ENCODE results near the gene LRP10. TPM values are rescaled to one million over a fixed set of nuclear protein-coding genes. Genes with fewer than 3 reads are reported as not detected.
"Not testable (repeated sequence)": the region's sequence is repeated elsewhere in the genome, so short reads cannot be mapped to it uniquely, and the experiment has no call there.

The LRP10 gene
- total RNA-seq, 2 donors from 2014 or later: 66.5 to 78.4 TPM

DNA sequence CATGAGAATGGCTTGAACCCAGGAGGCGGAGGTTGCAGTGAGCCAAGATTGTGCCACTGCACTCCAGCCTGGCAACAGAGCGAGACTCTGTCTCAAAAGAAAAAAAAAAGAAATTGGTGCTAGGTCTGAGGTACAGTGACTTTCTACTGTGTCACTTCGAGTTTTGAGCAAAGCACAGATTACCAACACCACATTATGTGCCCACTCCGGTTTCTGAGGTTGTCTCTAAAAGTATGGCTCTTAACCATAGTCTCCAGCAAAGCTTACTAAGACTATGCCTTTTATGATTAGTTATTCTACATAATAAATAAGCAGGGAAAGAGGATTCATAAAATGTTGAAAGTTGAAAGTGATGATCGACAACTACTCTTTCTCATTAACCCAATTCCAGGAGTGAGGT is 39.4 kb downstream of the LRP10 start:
- ATAC-seq (replicated peaks in 1 of 2) (peak; percentile 32 to 74), DNase-seq (no peak)
- Mint-ChIP-seq H3K4me3 (no peak overlapping the region), H3K4me1 (ENCODE audit: low read depth) (peaks cover 36% of the 10 kb centered on the region), H3K9me3 (no peaks in the 10 kb centered on the region), H3K36me3 (ENCODE audit: insufficient read depth in 2 of 2) (peaks cover 8 to 33% of the 10 kb centered on the region in 2 donors), H3K27ac (no peak overlapping the region), H3K27me3 (ENCODE audit: low read depth) (no peaks in the 10 kb centered on the region)

DNA sequence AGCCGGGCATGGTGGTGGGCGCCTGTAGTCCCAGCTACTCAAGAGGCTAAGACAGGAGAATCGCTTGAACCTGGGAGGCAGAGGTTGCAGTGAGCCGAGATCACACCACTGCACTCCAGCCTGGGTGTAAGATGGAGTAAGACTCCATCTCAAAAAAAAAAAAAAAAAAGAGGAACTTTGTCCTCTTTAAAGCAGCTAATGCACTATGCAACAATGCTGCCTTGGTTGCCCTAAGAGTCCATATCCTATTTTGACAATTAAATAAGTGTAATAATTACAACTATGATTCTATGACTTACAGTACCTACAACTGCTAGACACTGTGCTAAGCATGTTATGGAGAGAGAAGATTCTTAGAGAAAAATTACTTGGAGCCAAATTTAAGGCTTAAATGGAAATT is 43.3 kb downstream of the LRP10 start:
- DNase-seq; H3K27me3 Mint-ChIP-seq (ENCODE audit: low read depth); H3K4me3 Mint-ChIP-seq; H3K9me3 Mint-ChIP-seq; ATAC-seq (replicated peaks in 1 of 2); H3K27ac Mint-ChIP-seq: not testable (repeated sequence)
- Mint-ChIP-seq H3K4me1 (ENCODE audit: low read depth) (peaks cover 59% of the 10 kb centered on the region), H3K36me3 (ENCODE audit: insufficient read depth in 2 of 2) (peaks cover 6 to 17% of the 10 kb centered on the region in 2 donors)

DNA sequence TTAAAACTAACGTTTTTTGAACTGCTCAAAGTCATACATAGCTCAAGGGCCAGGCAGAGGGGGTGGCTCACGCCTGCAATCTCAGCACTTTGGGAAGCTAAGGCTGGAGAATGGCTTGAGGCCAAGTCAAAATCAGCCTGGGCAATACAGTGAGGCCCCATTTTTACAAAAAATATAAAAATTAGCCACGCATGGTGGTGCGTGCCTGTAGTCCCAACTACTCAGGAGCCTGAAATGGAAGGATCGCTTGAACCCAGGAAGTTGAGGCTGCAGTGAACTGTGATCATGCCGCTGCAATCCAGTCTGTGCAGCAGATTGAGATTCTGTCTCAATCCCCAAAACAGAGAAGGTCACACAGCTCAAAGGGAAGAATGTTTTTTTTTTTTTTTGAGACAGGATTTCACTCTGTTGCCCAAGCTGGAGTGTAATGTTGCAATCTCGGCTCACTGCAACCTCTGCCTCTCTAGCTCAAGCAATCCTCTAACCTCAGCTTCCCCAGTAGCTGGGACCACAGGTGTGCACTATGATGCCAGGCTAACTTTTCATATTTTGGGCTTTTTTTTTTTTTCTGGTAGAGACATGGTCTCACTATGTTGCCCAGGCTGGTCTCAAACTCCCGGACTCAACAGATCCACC is 44.5 kb downstream of the LRP10 start:
- H3K27me3 Mint-ChIP-seq (ENCODE audit: low read depth): no peaks in the 10 kb centered on the region
- peaks cover 6 to 15% of the 10 kb centered on the region in 2 donors for H3K36me3 Mint-ChIP-seq (ENCODE audit: insufficient read depth in 2 of 2)
- ATAC-seq (replicated peaks in 1 of 2) (no peak), DNase-seq (no peak)
- H3K4me3 Mint-ChIP-seq: no peak overlapping the region
- H3K27ac Mint-ChIP-seq: no peak overlapping the region
- H3K9me3 Mint-ChIP-seq: no peaks in the 10 kb centered on the region
- peaks cover 64% of the 10 kb centered on the region for H3K4me1 Mint-ChIP-seq (ENCODE audit: low read depth)

DNA sequence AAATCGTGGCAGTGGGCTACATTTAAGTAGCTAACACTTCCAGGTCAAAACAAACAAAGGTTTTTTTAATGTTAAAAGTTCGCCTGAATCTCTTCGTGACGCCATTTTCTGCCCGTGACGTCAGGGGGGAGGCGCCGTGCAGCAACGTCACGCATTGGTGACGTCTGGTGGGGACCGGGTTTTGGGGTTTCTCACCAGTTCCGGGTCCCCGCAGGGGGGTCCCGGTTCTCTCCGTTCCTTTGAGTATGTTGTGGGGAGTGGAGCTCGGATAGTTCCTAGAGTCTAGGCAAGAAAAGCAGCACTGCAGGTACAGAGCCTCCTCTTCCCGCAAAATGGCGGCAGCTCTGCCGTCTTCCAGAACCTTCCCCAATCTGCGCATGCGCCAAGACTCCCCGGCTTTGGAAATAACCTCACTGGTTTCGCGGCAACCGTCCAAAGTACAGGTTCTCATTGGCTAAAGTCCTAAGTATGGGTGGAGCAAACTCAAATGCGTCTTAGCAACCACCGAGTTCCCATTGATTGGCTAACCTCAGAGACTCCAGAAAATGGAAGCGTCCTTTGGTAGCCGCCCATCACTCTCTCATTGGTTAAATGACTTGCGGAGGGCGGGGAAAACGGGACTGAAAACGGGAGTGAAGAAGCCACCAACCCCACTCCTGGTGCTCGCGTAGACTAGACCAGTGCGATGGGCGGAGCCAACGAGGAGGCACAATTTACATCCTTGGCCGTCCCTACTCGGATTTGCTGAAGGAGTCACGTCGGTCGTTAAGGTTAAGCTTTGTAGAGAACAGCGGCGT is 47.5 kb downstream of the LRP10 start, which contains the start of gene RBM23:
TSS of gene RBM23 (minus strand) at position 346 of the 797 bp plus-strand sequence.
- peaks cover 10 to 20% of the 10 kb centered on the region in 2 donors for H3K36me3 Mint-ChIP-seq (ENCODE audit: insufficient read depth in 2 of 2)
- H3K27ac Mint-ChIP-seq: peak within 1 kb of the TSS; percentile 99
- H3K27me3 Mint-ChIP-seq (ENCODE audit: low read depth): no peaks in the 10 kb centered on the region
- DNase-seq (peak; percentile 99), ATAC-seq (replicated peaks in 1 of 2) (peak; percentile 91)
- H3K4me3 Mint-ChIP-seq: peak within 1 kb of the TSS; percentile 93 to 98
- H3K4me1 Mint-ChIP-seq (ENCODE audit: low read depth): peaks cover 44% of the 10 kb centered on the region
- H3K9me3 Mint-ChIP-seq: no peaks in the 10 kb centered on the region

DNA sequence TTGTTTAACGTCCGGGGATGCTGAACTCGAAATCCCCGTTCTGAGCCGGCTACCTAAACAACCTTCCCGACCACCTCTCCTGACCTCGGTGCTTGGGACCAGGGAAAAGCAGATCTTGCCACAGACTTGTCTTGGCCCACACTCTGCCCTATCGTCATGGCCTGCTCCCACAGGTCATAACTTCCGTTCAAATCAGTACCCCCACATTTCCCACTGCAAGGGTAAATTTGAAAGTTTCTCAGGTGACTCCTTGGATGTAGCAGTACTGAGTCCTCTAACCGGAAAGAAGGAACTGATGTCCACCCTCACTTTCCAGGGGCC is 48.0 kb downstream of the LRP10 start:
- ATAC-seq (replicated peaks in 1 of 2) (peak; percentile 3 to 7), DNase-seq (no peak)
- H3K27me3 Mint-ChIP-seq (ENCODE audit: low read depth): no peaks in the 10 kb centered on the region
- H3K36me3 Mint-ChIP-seq (ENCODE audit: insufficient read depth in 2 of 2): peaks cover 10 to 22% of the 10 kb centered on the region in 2 donors
- H3K27ac Mint-ChIP-seq: peak overlapping the region; percentile 99
- peak overlapping the region; percentile 93 to 98 for H3K4me3 Mint-ChIP-seq
- peaks cover 44% of the 10 kb centered on the region for H3K4me1 Mint-ChIP-seq (ENCODE audit: low read depth)
- no peaks in the 10 kb centered on the region for H3K9me3 Mint-ChIP-seq

DNA sequence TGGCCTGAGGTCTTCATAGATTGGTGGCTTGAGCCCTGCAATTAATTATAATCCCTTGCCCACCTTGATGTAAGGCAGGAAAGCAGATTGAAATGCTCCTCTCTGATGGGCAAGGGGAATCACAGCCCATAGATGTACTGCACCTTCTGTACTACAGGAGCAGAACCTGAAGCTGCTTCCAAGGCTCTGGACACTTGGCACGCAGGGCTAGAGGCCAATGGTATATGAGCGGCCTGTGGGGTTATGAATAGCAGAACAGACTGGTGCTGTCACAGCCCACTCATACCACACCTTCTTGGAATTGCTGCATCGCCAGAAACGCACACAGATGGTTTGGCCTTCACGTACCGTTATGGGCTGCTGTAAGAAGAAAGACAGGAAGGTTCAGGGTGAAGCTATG is 49.2 kb downstream of the LRP10 start:
- DNase-seq: no peak
- peak overlapping the region; percentile 9 for H3K27ac Mint-ChIP-seq

DNA sequence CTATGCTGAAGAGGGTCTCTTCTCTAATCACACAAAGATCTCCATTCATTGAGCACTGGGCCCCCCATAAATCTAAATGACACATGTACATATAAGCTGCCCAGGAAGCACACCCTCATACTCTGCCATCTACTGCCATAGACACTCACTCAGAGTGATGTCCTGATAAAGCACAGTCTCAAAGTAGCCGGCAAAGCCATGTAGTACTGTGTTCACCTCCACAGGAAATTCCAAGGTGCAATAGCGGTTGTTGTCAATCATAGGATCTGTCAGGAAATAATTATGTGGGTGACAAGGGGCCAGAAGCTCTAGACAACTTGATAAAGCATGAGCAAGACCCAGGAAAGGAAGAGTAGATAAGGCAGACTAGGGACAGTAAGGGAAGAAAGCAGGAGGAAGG is 50.8 kb downstream of the LRP10 start:
- ATAC-seq (replicated peaks in 1 of 2) (no peak), DNase-seq (no peak)
- Mint-ChIP-seq H3K36me3 (ENCODE audit: insufficient read depth in 2 of 2) (peaks cover 10 to 30% of the 10 kb centered on the region in 2 donors), H3K27ac (no peak overlapping the region), H3K4me1 (ENCODE audit: low read depth) (peaks cover 19% of the 10 kb centered on the region), H3K4me3 (no peak overlapping the region), H3K27me3 (ENCODE audit: low read depth) (no peaks in the 10 kb centered on the region), H3K9me3 (no peaks in the 10 kb centered on the region)

More for the DNA sequence above, 49.2 kb downstream of the LRP10 start:
- H3K4me1 Mint-ChIP-seq (ENCODE audit: low read depth): peaks cover 35% of the 10 kb centered on the region
- ATAC-seq (replicated peaks in 1 of 2): no peak
- H3K36me3 Mint-ChIP-seq (ENCODE audit: insufficient read depth in 2 of 2): peaks cover 10 to 20% of the 10 kb centered on the region in 2 donors
- H3K9me3 Mint-ChIP-seq: no peaks in the 10 kb centered on the region
- no peak overlapping the region for H3K4me3 Mint-ChIP-seq
- no peaks in the 10 kb centered on the region for H3K27me3 Mint-ChIP-seq (ENCODE audit: low read depth)

DNA sequence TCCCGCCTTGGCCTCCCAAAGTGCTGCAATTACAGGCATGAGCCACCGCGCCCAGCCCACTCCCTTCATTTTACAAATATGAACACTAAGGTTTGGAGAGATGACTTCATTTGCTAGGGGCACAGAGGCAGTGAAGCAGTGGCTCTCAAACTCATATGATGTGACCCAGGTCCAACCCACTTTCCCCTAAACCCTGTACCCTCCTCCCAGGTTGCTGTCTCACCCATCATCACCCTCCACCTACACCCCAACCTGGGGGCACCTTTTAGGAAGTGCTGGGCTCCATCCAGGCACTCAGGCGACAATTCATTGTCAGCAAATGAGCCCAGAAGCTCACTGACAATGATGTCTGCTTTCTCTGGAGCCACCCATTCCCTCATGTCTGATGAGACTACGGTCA is 52.2 kb downstream of the LRP10 start:
- H3K4me1 Mint-ChIP-seq (ENCODE audit: low read depth): peaks cover 11% of the 10 kb centered on the region
- H3K9me3 Mint-ChIP-seq: no peaks in the 10 kb centered on the region
- DNase-seq (no peak), ATAC-seq (replicated peaks in 1 of 2) (no peak)
- H3K36me3 Mint-ChIP-seq (ENCODE audit: insufficient read depth in 2 of 2): peaks cover 7 to 25% of the 10 kb centered on the region in 2 donors
- H3K27ac Mint-ChIP-seq: no peak overlapping the region
- no peak overlapping the region for H3K4me3 Mint-ChIP-seq
- no peaks in the 10 kb centered on the region for H3K27me3 Mint-ChIP-seq (ENCODE audit: low read depth)

DNA sequence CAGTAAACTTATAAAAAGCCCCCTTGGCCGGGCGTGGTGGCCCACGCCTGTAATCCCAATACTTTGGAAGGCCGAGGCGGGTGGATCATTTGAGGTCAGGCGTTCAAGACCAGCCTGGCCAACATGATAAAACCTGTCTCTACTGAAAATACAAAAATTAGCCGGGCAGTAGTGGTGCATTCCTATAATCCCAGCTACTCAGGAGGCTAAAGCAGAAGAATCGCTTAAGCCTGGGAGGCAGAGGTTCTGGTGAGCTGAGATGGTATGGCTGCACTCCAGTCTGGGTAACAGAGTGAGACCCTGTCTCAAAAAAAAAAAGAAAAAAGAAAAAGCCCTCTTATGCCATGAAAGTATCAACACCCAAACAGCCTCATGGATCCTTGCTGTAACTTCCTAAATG is 54.0 kb downstream of the LRP10 start:
- DNase-seq: no peak

DNA sequence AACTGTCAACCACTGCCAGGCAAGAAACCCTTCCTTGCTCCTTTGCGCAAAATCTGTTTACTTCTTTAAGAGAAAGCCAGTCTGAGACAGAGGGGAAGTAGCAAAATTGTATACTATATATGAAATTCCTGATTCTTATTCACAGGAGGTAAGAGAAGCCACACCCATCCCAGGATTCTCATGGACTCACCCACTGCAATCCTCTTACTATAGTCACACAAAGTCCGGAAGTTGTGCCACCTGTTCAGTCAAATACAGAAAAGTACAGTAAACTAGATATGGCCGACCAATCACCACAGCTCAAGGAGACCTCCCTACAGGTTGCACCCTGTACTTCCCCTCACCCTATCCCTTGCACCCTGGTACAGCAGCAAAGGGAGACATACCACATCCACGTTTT is 54.8 kb downstream of the LRP10 start:
- H3K36me3 Mint-ChIP-seq (ENCODE audit: insufficient read depth in 2 of 2): peaks cover 3 to 19% of the 10 kb centered on the region in 2 donors
- H3K9me3 Mint-ChIP-seq: no peaks in the 10 kb centered on the region
- H3K4me1 Mint-ChIP-seq (ENCODE audit: low read depth): no peaks in the 10 kb centered on the region
- no peak for DNase-seq
- H3K27me3 Mint-ChIP-seq (ENCODE audit: low read depth): no peaks in the 10 kb centered on the region
- H3K27ac Mint-ChIP-seq: no peak overlapping the region
- H3K4me3 Mint-ChIP-seq: no peak overlapping the region
- ATAC-seq (replicated peaks in 1 of 2): no peak

More for the DNA sequence above, 54.0 kb downstream of the LRP10 start:
- ATAC-seq (replicated peaks in 1 of 2): no peak
- Mint-ChIP-seq H3K4me3 (no peak overlapping the region), H3K4me1 (ENCODE audit: low read depth) (no peaks in the 10 kb centered on the region), H3K27me3 (ENCODE audit: low read depth) (no peaks in the 10 kb centered on the region), H3K27ac (no peak overlapping the region), H3K36me3 (ENCODE audit: insufficient read depth in 2 of 2) (peaks cover 4 to 23% of the 10 kb centered on the region in 2 donors), H3K9me3 (no peaks in the 10 kb centered on the region)

DNA sequence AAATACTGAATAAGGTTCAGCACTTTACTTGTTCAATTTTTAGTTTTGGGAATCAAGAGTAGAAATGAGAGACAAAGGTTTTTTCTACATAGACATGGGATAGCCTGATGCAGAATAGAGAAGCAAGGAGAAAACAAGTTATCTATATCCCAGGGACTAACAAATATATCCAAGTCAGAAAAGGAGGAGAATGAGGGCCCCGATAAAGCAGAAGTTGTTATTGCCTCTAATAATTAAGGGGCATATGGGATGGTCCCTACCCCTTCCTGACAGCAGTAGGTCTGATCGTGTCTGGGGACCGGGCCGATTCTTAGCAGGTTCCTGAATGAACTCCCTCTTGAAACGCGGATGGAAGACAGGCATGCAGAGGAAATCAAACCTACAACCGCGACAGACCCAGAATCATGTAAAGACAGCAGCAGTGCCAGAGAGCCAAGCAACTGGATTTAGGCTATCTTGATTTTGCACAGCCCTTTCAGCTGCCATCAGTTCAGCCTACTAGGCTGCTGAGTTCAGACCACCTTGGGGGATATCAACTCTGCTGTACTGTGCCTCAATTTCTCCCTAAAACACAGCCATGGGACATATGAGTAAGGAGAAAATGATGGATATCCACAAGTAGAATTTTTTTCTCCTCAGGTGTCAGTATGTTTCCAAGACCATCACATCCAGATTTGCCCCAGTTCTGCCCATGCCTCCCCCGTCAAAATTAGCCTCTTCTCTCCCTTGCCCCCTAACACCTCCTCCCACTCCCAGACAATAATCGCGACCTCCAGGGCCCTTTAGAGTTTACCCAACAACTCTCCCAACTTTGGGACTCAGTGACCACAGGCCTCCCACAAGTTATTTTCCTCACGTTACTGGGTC is 56.9 kb downstream of the LRP10 start:
- DNase-seq (no peak), ATAC-seq (replicated peaks in 1 of 2) (no peak)
- Mint-ChIP-seq H3K4me1 (ENCODE audit: low read depth) (peaks cover 17% of the 10 kb centered on the region), H3K9me3 (no peaks in the 10 kb centered on the region), H3K27me3 (ENCODE audit: low read depth) (no peaks in the 10 kb centered on the region), H3K27ac (no peak overlapping the region), H3K36me3 (ENCODE audit: insufficient read depth in 2 of 2) (peaks cover 2 to 14% of the 10 kb centered on the region in 2 donors), H3K4me3 (no peak overlapping the region)

DNA sequence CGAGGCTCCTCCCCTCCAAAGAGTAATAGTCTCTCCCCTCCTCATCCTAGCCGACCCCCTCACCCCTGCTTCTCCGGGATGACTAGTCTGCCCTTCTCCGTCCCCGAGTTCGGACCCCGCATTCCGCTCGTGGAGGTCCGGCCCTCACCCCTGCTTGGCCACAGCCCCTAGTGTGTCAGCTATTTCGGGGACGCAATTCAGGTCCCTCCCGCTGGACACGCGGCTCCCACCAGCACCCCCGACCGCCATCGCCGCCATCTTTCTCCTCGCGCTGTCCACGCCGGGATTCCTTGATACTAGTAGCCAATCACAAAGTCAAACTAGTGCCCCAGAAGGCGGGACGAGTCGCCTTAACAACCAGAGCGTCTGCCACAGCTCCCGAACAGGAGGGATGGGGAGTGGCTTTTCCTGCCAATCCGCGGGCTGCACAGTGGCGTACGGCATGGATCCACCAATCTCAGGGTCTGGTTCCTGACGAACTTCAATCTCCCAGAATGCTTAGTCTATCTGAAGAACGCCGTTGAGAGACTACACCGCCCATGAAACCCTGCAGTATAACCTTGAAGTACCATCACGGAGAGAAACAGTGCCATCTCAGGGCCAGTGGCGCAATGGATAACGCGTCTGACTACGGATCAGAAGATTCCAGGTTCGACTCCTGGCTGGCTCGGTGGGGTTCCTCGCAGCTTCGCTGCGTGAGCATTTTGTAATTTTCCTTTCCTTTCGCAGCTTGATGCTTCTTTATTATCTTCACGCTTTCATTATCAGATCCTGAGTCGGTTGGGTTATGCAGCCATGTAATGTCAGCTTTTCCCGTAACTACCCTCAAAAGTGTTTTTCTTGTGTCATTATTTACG is 57.8 kb downstream of the LRP10 start, which contains the start of gene PRMT5:
TSS of gene PRMT5 (minus strand) at position 273 of the 857 bp plus-strand sequence. CDS start at position 258, 15 bp downstream.
- no peaks in the 10 kb centered on the region for H3K9me3 Mint-ChIP-seq
- no peak within 1 kb of the TSS for H3K27ac Mint-ChIP-seq
- DNase-seq: peak; percentile 95 to 97

More for the DNA sequence above, 57.8 kb downstream of the LRP10 start, which contains the start of gene PRMT5:
- Mint-ChIP-seq H3K4me3 (no peak within 1 kb of the TSS), H3K36me3 (ENCODE audit: insufficient read depth in 2 of 2) (peaks cover 2 to 10% of the 10 kb centered on the region in 2 donors), H3K27me3 (ENCODE audit: low read depth) (no peaks in the 10 kb centered on the region), H3K4me1 (ENCODE audit: low read depth) (peaks cover 22% of the 10 kb centered on the region)
- ATAC-seq (replicated peaks in 1 of 2): peak; percentile 94 to 95
